Esophagus (tissue), 2 donors: Measurements from ENCODE around the gene RPL27A. TPM values are rescaled to one million over a fixed set of nuclear protein-coding genes. Genes with fewer than 3 reads are reported as not detected.

Experiments used
- H3K27ac ChIP-seq, 2 donors: one replicate each; pipeline ENCODE4 v1.5.1; 2013; ENCODE audit warnings: low read depth in 2 of 2, mild to moderate bottlenecking in 2 of 2, inconsistent platforms in 1 of 2, low read length in 1 of 2, moderate library complexity in 1 of 2
- H3K27me3 ChIP-seq, 2 donors: one replicate each; pipeline ENCODE4 v1.6.1; 2013; ENCODE audit warnings: low read length in 2 of 2, control low read depth in 1 of 2, mild to moderate bottlenecking in 1 of 2; ENCODE audit not compliant: insufficient read depth in 2 of 2, control insufficient read depth in 1 of 2
- H3K36me3 ChIP-seq, 2 donors: one replicate each; pipeline ENCODE4 v1.6.1; 2013; ENCODE audit warnings: low read length in 1 of 2; ENCODE audit not compliant: control insufficient read depth in 2 of 2, insufficient read depth in 2 of 2
- H3K4me1 ChIP-seq, 2 donors: one replicate each; pipeline ENCODE4 v1.6.1; 2013; ENCODE audit warnings: low read length in 1 of 2; ENCODE audit not compliant: control insufficient read depth in 2 of 2, insufficient read depth in 2 of 2
- H3K4me3 ChIP-seq, 2 donors: one replicate each; pipeline ENCODE4 v1.5.1; 2013; ENCODE audit warnings: low read length in 2 of 2, mild to moderate bottlenecking in 2 of 2, low read depth in 1 of 2, moderate library complexity in 1 of 2
- H3K9me3 ChIP-seq, 2 donors: one replicate each; pipeline ENCODE4 v1.6.1; 2013; ENCODE audit warnings: mild to moderate bottlenecking in 2 of 2, low read depth in 1 of 2, low read length in 1 of 2, moderate library complexity in 1 of 2; ENCODE audit not compliant: control insufficient read depth in 2 of 2, insufficient read depth in 1 of 2
- WGBS, 2 donors: extraction: QIAGEN DNeasy Blood & Tissue Kit; methylation state at CpG; one replicate each; pipeline ENCODE4 v1.1.7; 2013; 5-methylcytosine and 5-hydroxymethylcytosine counted together
- polyA plus RNA-seq, 2 donors: library from polyadenylated mRNA; stranded (reverse); fragments of 200-250 nt; gene quantifications; one replicate each; pipeline ENCODE4 v1.2.3, GENCODE V29; 2013
- donor health status: healthy with polysubstance abuse.
- donor health status: Bipolar disorder and iron deficiency.

The RPL27A gene
- polyA plus RNA-seq, 2 donors = 2,629 to 4,238 TPM

- Histone ChIP-seq H3K27ac (peak overlapping the region; percentile 42 to 73), H3K9me3 (no peaks in the 10 kb centered on the region), H3K4me1 (peaks cover 10 to 14% of the 10 kb centered on the region in 2 donors), H3K4me3 (no peak overlapping the region), H3K27me3 (no peaks in the 10 kb centered on the region), H3K36me3 (peaks cover 0 to 7% of the 10 kb centered on the region in 2 donors)
- 62 to 73% methylated on average over 3 of the region's 3 CpGs for WGBS, 2 donors
Measured at GRCh38 chr11:8731647-8732323, 49.2 kb downstream of the RPL27A start.

DNA sequence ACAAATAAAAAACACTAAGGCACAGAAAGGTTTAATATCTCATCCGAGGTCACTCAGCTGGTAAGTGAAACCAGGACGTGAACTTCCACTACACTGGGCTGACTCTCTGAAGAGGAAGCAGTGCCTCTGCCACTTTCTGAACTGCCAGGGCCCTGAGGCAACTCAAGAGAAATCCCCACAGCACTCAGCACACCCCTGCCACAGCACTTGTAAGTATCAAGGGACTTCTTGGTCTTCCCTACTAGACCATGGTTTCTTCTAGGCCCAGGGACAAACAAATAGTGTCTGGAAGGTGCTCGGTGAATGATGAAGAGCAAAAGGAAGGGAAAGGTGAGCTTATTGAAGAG lies 49.7 kb downstream of the RPL27A start:
- WGBS, 2 donors = 41 to 47% methylated on average over 3 of the region's 3 CpGs
- peaks cover 10 to 14% of the 10 kb centered on the region in 2 donors for H3K4me1 ChIP-seq
- peak overlapping the region; percentile 72 to 81 for H3K27ac ChIP-seq
- no peaks in the 10 kb centered on the region for H3K27me3 ChIP-seq
- H3K9me3 ChIP-seq = no peaks in the 10 kb centered on the region
- H3K4me3 ChIP-seq = no peak overlapping the region
- peaks cover 0 to 7% of the 10 kb centered on the region in 2 donors for H3K36me3 ChIP-seq

DNA sequence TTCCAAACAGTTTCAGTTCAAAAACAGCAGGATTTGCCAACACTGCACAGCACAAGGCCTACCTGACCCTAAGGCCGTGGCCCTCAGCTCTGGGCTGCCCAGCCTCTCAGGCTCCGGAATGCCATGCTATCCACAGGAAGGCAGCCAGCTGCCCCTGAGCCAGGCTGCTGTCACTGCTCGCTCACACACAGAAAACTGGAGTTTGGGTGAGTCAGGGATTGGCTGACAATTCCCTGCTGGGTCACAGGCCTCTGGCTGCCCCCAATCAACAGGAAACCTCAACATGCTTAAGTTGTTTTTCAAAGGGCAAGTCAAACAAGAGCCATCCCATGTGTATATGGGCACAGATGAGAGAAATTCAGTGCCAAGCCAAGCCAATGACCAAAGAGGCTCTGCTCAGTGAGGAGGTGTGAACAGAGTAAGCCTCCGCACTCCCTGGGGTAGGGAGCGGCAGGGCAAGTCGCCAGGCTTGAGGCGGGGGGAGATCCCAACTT lies 50.2 kb downstream of the RPL27A start:
- peaks cover 10 to 14% of the 10 kb centered on the region in 2 donors for H3K4me1 ChIP-seq
- WGBS, 2 donors = 31 to 34% methylated on average over 7 of the region's 7 CpGs
- H3K27me3 ChIP-seq = no peaks in the 10 kb centered on the region
- peak overlapping the region; percentile 72 to 81 for H3K27ac ChIP-seq
- H3K36me3 ChIP-seq = peaks cover 0 to 8% of the 10 kb centered on the region in 2 donors
- no peaks in the 10 kb centered on the region for H3K9me3 ChIP-seq
- H3K4me3 ChIP-seq = no peak overlapping the region

- Histone ChIP-seq H3K27ac (peak overlapping the region; percentile 72 to 73), H3K4me3 (no peak overlapping the region), H3K4me1 (peaks cover 10 to 14% of the 10 kb centered on the region in 2 donors), H3K9me3 (no peaks in the 10 kb centered on the region), H3K27me3 (no peaks in the 10 kb centered on the region), H3K36me3 (peaks cover 0 to 12% of the 10 kb centered on the region in 2 donors)
- WGBS, 2 donors = 79 to 90% methylated on average over 2 of the region's 2 CpGs
Measured at GRCh38 chr11:8733852-8734251, 51.3 kb downstream of the RPL27A start.

DNA sequence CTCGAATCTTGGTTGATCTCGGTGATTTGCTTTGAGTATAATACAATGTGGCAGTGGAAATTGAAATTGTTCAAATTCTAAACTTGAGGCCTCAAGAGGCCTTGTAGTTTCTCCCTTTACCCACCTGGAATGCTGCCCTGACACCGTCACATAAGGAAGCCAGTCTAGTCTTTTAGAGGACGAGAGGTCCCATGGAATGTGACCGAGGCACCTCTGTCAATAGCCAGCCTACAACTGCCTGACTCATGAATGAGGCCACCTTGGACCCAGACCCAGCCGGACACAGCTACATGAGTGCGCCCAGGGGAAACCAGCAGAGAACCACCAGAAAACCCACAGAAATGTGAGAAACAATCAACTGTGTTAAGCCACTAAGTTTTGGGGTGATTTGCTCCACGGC lies 52.5 kb downstream of the RPL27A start:
- 85 to 90% methylated on average over 8 of the region's 8 CpGs for WGBS, 2 donors
- Histone ChIP-seq H3K4me1 (peaks cover 10 to 14% of the 10 kb centered on the region in 2 donors), H3K9me3 (no peaks in the 10 kb centered on the region), H3K4me3 (no peak overlapping the region), H3K27ac (no peak overlapping the region), H3K27me3 (no peaks in the 10 kb centered on the region), H3K36me3 (peaks cover 0 to 12% of the 10 kb centered on the region in 2 donors)

- Histone ChIP-seq H3K4me1 (peaks cover 0 to 6% of the 10 kb centered on the region in 2 donors), H3K36me3 (peaks cover 0 to 11% of the 10 kb centered on the region in 2 donors), H3K9me3 (no peaks in the 10 kb centered on the region), H3K27ac (no peak overlapping the region), H3K27me3 (no peaks in the 10 kb centered on the region), H3K4me3 (no peak overlapping the region)
- 70 to 87% methylated on average over 2 of the region's 2 CpGs for WGBS, 2 donors
Measured at GRCh38 chr11:8739309-8739793, 56.8 kb downstream of the RPL27A start.

Other genes starting within 250 kb of the RPL27A start
- under 1 TPM; 0.75 to 0.92 TPM for gene STK33, start 88.6 kb upstream of the RPL27A start, polyA plus RNA-seq
- 1 to 10 TPM; 2.0 to 4.8 TPM for gene TRIM66, start 127 bp upstream of the RPL27A start, polyA plus RNA-seq
- 10 to 100 TPM; 10.6 to 17.8 TPM for gene AKIP1, start 228.4 kb downstream of the RPL27A start, polyA plus RNA-seq